Right cardiac atrium (tissue), 5 donors: Measurements from ENCODE around the gene FXYD2. TPM values are rescaled to one million over a fixed set of nuclear protein-coding genes. Genes with fewer than 3 reads are reported as not detected.
A peak's percentile ranks its signal among the peaks of the same experiment; 100 is the strongest.

Experiments
- ATAC-seq, 2 donors: fragments of 200-7000 bp; cut with Tn5 transposase; one replicate each; pipeline versions ENCODE4 v1.8.0 to v1.9.1; 2020; ENCODE audit warnings: moderate library complexity in 2 of 2, mild to moderate bottlenecking in 1 of 2
- DNase-seq, 3 donors: peaks; one replicate each; pipeline ENCODE4 v3.0.0-alpha.2; 2020
- H3K27ac ChIP-seq: one replicate; pipeline ENCODE4 v1.5.1; 2013; ENCODE audit warnings: mild to moderate bottlenecking, low read length, control low read depth, moderate library complexity
- H3K27me3 ChIP-seq: one replicate; pipeline ENCODE4 v1.6.1; 2013; ENCODE audit not compliant: control insufficient read depth, insufficient read depth
- H3K4me1 ChIP-seq: one replicate; pipeline ENCODE4 v1.6.1; 2013; ENCODE audit warnings: low read length; ENCODE audit not compliant: control insufficient read depth, insufficient read depth
- H3K4me3 ChIP-seq: one replicate; pipeline ENCODE4 v1.5.1; 2013; ENCODE audit warnings: low read length, control low read depth
- H3K9me3 ChIP-seq: one replicate; pipeline ENCODE4 v1.6.1; 2013; ENCODE audit warnings: low read length; ENCODE audit not compliant: control insufficient read depth
- whole genome bisulfite sequencing: extraction: QIAGEN DNeasy Blood & Tissue Kit; methylation state at CpG from one replicate; pipeline ENCODE4 v1.1.7; 2013; 5-methylcytosine and 5-hydroxymethylcytosine counted together
- intact Hi-C, 4 donors: fragments of 100-400 bp; cut with DNase I; formaldehyde crosslinking; loops; one replicate each; pipeline versions ENCODE4 v1.11.0 to v1.14.0; 2022 to 2023
- polyA plus RNA-seq: library from polyadenylated mRNA; stranded (reverse); fragments of 200-250 nt; gene quantifications from one replicate; pipeline ENCODE4 v1.2.3, GENCODE V29; 2013
- total RNA-seq, 4 donors: library from RNA; stranded (reverse); fragmentation: NEBNext Ultra II Directional; extraction: Animal tissue kit (Norgen Biotek cat#: 25700); gene quantifications; one replicate each; pipeline ENCODE4 v1.2.1, GENCODE V29; 2021
- donor health status: healthy with polysubstance abuse.
- donor health status: DM: no; HTN: yes; CAD: no.
- donor health status: DM: no; HTN: no; CAD: no.
- donor health status: DM: no; HTN: yes; CAD: no; lungs with severe emphysema.
- donor health status: DM: yes; HTN: yes; CAD: no.

The FXYD2 gene
- total and polyA plus RNA-seq, 5 donors = 1.1 to 4.0 (median 2.1) TPM

DNA sequence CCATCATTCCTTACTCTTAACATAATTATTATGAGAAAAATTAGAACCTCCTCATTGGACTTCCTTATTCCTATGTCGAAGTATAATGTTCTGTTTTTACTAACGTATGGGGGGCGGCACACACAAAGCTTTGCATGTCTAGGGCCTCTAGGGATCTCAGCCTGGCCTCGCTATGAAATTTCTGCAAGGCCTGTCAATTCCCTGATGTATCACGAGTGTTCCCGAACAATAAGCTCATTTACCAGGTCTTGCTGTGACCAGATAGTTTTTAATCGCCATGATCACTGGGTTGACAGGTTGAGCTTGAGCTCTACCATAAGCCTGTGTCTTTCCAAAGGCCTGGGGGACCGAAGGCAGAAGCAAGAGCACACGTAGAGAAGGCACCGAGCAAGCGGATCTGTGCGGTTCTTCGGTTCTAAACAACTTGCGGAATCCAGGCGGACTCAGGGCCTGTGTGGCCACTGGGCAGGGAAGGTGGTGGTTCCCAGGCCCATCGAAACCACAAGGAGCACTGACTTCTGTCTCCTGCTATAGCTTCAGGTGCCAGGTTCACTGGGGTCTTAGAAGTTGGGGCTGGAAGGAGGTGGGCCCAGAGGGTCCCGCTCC, 10.4 kb upstream of the FXYD2 start:
- DNase-seq (no peak), ATAC-seq (no peak)
- 87% methylated on average over 17 of the region's 17 CpGs for WGBS
- Histone ChIP-seq H3K4me1 (no peaks in the 10 kb centered on the region), H3K9me3 (no peaks in the 10 kb centered on the region), H3K4me3 (no peak overlapping the region), H3K27me3 (no peaks in the 10 kb centered on the region), H3K27ac (no peak overlapping the region)
- intact Hi-C loops = no loop called here

DNA sequence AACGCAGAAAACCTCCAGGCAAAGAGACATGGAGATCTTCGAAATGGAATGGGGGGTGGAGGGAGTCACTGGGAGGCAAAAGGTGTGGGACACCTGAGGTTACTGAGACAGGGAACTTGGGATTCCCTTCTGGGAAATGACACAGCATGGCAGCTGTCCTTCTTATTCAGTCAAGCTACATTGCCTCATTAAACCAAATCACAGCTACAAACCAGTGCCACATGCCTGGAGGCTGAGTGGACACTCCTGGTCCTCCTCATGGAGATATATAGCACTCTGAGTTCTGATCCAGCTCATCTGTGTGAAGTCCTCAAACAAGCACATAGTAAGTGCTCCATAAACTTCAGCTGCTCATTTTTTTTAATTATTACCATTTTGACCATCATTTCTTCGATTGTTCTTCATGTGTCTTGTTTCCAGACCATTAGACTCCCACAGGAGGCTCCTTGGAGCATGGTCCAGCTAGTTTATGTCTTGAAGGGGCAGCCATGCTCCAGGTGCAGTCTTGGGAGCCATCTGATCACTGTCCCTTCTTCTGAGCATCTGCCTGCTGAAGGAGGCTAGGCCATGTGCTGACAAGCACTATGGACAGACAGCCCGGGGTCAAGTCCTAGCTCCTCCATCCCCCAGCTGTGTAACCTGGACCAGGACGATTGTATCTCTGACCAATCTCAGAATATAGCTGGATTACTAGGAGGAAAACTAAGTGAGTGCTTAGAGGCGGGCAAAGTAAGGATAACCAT, 9.7 kb upstream of the FXYD2 start:
- DNase-seq = no peak
- WGBS = 93% methylated on average over 6 of the region's 6 CpGs
- no peak overlapping the region for H3K27ac ChIP-seq
- H3K9me3 ChIP-seq = no peaks in the 10 kb centered on the region
- ATAC-seq = no peak
- H3K4me3 ChIP-seq = no peak overlapping the region
- H3K27me3 ChIP-seq = no peaks in the 10 kb centered on the region
- intact Hi-C loops = no loop called here
- no peaks in the 10 kb centered on the region for H3K4me1 ChIP-seq

DNA sequence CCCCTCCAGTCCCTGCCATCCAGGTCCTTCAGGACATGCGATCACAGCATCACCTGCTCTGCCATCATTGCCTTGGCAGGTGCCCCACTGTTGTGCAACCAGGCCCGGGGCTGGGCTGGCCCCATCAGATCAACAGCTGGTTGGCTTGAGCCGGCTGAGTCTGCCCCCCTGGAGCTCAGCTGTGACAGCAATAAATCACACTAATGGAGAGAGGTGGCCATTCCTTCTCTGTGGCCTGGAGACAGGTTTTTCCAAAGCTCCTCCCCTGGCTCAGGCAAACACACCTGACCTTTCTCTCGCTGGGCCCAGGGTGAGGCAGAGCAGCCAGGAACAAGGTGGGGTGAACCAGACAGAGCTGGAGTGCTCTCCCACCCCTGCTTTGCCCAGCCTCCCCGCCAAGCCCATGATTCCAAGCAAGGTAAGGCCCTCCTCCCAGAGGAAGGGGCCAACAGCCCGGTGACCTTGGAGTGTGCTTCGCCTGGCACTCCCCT, 8.9 kb upstream of the FXYD2 start:
- H3K4me3 ChIP-seq = no peak overlapping the region
- H3K27me3 ChIP-seq = no peaks in the 10 kb centered on the region
- no peaks in the 10 kb centered on the region for H3K9me3 ChIP-seq
- intact Hi-C loops = no loop called here
- DNase-seq (peak in 1 of 3 donors; percentile 55), ATAC-seq (peak in 1 of 2 donors; percentile 20)
- H3K4me1 ChIP-seq = peaks cover 3% of the 10 kb centered on the region
- 59% methylated on average over 7 of the region's 7 CpGs for WGBS
- H3K27ac ChIP-seq = no peak overlapping the region

GRCh38 chr11:117832511-117832910, 8.0 kb upstream of the FXYD2 start:
- ATAC-seq (no peak), DNase-seq (no peak)
- WGBS = 94% methylated on average over 8 of the region's 8 CpGs
- H3K4me1 ChIP-seq = peaks cover 3% of the 10 kb centered on the region
- H3K4me3 ChIP-seq = no peak overlapping the region
- H3K27ac ChIP-seq = no peak overlapping the region
- no peaks in the 10 kb centered on the region for H3K9me3 ChIP-seq
- H3K27me3 ChIP-seq = no peaks in the 10 kb centered on the region
- intact Hi-C loops = no loop called here

DNA sequence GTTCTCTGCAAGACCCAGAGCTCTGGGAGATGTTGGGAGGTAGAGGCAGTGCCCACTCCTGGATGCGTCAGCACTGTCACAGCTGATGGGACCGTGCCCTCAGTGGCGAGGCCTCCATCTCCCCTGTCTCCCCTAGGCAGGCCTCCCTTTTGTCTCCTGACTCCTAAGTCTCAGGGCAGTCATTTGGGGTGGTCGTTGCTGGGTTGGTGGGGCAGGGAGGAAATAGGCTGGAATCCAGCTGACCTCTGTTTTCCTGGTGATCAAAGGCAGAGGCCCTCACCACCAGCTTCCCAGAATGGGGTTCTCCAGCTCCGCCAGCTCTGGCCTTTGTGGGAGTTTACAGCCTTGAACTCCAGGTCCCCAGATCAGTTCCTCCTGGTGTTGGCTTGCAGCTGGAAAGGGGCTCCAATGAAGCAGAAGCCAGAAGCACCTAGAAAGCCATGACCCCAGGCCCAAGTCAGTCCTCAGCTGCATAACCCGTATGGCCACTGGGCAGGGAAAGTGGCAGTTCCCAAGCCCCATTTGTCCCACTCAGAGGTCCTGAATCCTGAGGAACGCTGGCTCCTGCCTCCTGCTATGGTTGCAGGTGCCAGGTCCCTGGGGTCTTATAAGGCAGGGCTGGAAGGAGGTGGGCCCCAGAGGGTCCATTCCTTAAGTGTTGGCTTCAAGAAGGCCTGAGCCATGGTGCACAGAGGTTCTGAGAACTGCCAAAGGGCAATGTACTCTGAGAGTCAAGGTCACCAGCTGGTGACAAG, 7.3 kb upstream of the FXYD2 start:
- Histone ChIP-seq H3K27ac (no peak overlapping the region), H3K27me3 (no peaks in the 10 kb centered on the region)
- no peak for DNase-seq

DNA sequence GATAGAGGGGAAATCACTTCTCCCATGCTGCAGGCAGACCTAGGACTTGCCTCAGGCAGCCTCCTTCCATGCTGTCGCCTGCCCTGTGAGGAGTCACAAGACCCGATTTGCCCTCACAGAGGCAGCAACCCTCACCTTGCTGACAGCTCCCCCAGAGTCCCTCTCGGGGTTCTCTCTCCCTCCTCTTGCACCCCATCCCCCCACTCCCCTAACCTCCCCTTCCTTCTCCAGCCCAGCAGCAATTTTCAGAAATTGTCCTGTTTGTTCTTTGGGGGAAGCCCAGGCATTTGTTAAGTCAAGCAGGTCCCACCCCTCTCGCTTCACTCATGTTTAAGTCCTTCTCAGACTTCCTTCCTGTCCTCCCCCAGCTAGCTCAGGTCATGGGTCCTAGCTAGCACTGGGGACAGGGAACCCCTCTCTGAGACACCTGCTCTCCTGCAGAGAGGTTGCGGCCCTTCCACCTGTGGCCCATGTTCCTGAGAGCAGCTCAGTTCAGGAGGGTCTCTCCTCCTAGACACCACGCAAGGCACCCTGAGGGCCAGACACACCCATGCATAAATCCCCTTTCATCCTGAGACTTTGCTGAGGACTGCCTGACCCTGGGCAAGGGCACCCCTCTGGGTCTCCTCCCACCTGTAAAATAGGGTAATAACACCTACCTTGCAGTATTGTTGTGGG, 6.3 kb upstream of the FXYD2 start:
- intact Hi-C loops = no loop called here
- H3K27ac ChIP-seq = no peak overlapping the region
- WGBS = 52% methylated on average over 6 of the region's 6 CpGs
- no peaks in the 10 kb centered on the region for H3K27me3 ChIP-seq
- peak in 1 of 3 donors; percentile 9 for DNase-seq
- H3K9me3 ChIP-seq = no peaks in the 10 kb centered on the region
- no peak overlapping the region for H3K4me3 ChIP-seq
- H3K4me1 ChIP-seq = peaks cover 3% of the 10 kb centered on the region
- no peak for ATAC-seq

More for the DNA sequence above, 7.3 kb upstream of the FXYD2 start:
- Histone ChIP-seq H3K4me3 (no peak overlapping the region), H3K4me1 (peaks cover 3% of the 10 kb centered on the region), H3K9me3 (no peaks in the 10 kb centered on the region)
- 85% methylated on average over 7 of the region's 7 CpGs for WGBS
- no peak for ATAC-seq
- intact Hi-C loops = no loop called here

DNA sequence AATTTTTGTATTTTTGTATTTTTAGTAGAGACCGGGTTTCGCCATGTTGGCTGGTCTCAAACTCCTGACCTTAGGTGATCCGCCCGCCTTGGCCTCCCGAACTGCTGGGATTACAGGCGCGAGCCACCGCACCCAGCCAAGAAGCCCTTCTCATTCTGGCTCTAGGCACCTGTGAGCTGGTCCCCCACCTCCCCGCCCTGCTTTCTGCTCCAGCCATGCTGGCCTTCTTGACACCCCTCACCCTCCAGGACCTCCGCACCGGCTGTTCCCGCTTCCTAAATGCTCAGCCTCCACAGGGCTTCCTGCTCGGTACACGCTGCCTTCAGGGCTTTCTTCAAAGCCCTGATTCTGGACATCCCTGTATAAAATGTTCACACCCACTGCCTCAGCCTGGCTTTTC, 5.5 kb upstream of the FXYD2 start:
- H3K27me3 ChIP-seq = no peaks in the 10 kb centered on the region
- no peak overlapping the region for H3K27ac ChIP-seq
- WGBS = 76% methylated on average over 14 of the region's 14 CpGs

GRCh38 chr11:117829369-117829725, 4.8 kb upstream of the FXYD2 start:
- no peaks in the 10 kb centered on the region for H3K9me3 ChIP-seq
- H3K4me3 ChIP-seq = no peak overlapping the region
- ATAC-seq (peak in 1 of 2 donors; percentile 2), DNase-seq (no peak)
- intact Hi-C loops = no loop called here
- no peaks in the 10 kb centered on the region for H3K27me3 ChIP-seq
- H3K27ac ChIP-seq = no peak overlapping the region
- peaks cover 3% of the 10 kb centered on the region for H3K4me1 ChIP-seq
- 58% methylated on average over 7 of the region's 7 CpGs for WGBS

More for the DNA sequence above, 5.5 kb upstream of the FXYD2 start:
- peaks cover 3% of the 10 kb centered on the region for H3K4me1 ChIP-seq
- H3K9me3 ChIP-seq = no peaks in the 10 kb centered on the region
- intact Hi-C loops = no loop called here
- DNase-seq (no peak), ATAC-seq (no peak)
- no peak overlapping the region for H3K4me3 ChIP-seq

GRCh38 chr11:117828611-117829368, 4.2 kb upstream of the FXYD2 start:
- DNase-seq (peak in 2 of 3 donors; percentile 79 to 81), ATAC-seq (peak in 1 of 2 donors; percentile 63)
- Histone ChIP-seq H3K4me1 (peaks cover 3% of the 10 kb centered on the region), H3K27ac (no peak overlapping the region), H3K4me3 (no peak overlapping the region), H3K9me3 (no peaks in the 10 kb centered on the region), H3K27me3 (no peaks in the 10 kb centered on the region)
- 49% methylated on average over 16 of the region's 16 CpGs for WGBS
- intact Hi-C loops = no loop called here
